Fibroblast of lung (primary cell): ENCODE results near the gene EHMT1. TPM values are rescaled to one million over a fixed set of nuclear protein-coding genes. Genes with fewer than 3 reads are reported as not detected.
"Not testable (repeated sequence)": the region's sequence is repeated elsewhere in the genome, so short reads cannot be mapped to it uniquely, and the experiment has no call there.

Experiments
- DNase-seq, 2 donors: peaks; one replicate each; pipeline versions ENCODE4 v3.0.0 to v3.0.0-alpha.2; 2010; ENCODE audit warnings: low read depth in 2 of 2
- H2AFZ ChIP-seq: 2 replicates; pipeline ENCODE4 v1.5.1; 2012; ENCODE audit warnings: low read length, control low read depth, inconsistent platforms
- H3K27ac ChIP-seq: 2 replicates; pipeline ENCODE4 v1.5.1; 2011; ENCODE audit warnings: low read length, control low read depth; ENCODE audit not compliant: insufficient read depth
- H3K27me3 ChIP-seq: 2 replicates; pipeline ENCODE4 v1.5.1; 2011; ENCODE audit warnings: mild to moderate bottlenecking, low read length; ENCODE audit not compliant: control insufficient read depth, insufficient read depth
- H3K36me3 ChIP-seq: 2 replicates; pipeline ENCODE4 v1.5.1; 2011; ENCODE audit warnings: low read length; ENCODE audit not compliant: control insufficient read depth, insufficient read depth
- H3K4me1 ChIP-seq: 2 replicates; pipeline ENCODE4 v1.5.1; 2011; ENCODE audit warnings: low read length; ENCODE audit not compliant: control insufficient read depth, insufficient read depth; ENCODE audit errors: extremely low read depth
- H3K4me2 ChIP-seq: 2 replicates; pipeline ENCODE4 v1.5.1; 2011; ENCODE audit warnings: low read length, control low read depth; ENCODE audit not compliant: insufficient read depth; ENCODE audit errors: extremely low read depth
- H3K4me3 ChIP-seq, 4 experiments: fragments of 200-600 bp in 1 of 4; sonication (generic) in 1 of 4; replicated peaks in 1 of 4; 2 replicates each; pipeline ENCODE4 v1.5.1; 2011 to 2016; ENCODE audit warnings: low read length in 4 of 4, low read depth in 3 of 4, mild to moderate bottlenecking in 3 of 4, control low read depth in 2 of 4, inconsistent platforms in 1 of 4, mixed read lengths in 1 of 4; ENCODE audit not compliant: insufficient read depth in 1 of 4; ENCODE audit errors: control extremely low read depth in 1 of 4
- H3K79me2 ChIP-seq: 2 replicates; pipeline ENCODE4 v1.5.1; 2012; ENCODE audit warnings: mild to moderate bottlenecking, low read length, inconsistent platforms; ENCODE audit not compliant: control insufficient read depth, insufficient read depth
- H3K9ac ChIP-seq: 2 replicates; pipeline ENCODE4 v1.5.1; 2011; ENCODE audit warnings: mild to moderate bottlenecking, low read length, control low read depth; ENCODE audit not compliant: insufficient read depth
- H3K9me3 ChIP-seq: 2 replicates; pipeline ENCODE4 v1.5.1; 2012; ENCODE audit warnings: low read depth, low read length; ENCODE audit not compliant: control insufficient read depth, insufficient read depth
- H4K20me1 ChIP-seq: 2 replicates; pipeline ENCODE4 v1.5.1; 2011; ENCODE audit warnings: low read length; ENCODE audit not compliant: control insufficient read depth, insufficient read depth; ENCODE audit errors: extremely low read depth
- EZH2 ChIP-seq: IDR thresholded peaks from 2 replicates; pipeline ENCODE4 v1.5.1; 2012; ENCODE audit warnings: low read length, control low read depth, mild to moderate bottlenecking; ENCODE audit errors: missing control alignments
- polyA plus RNA-seq, 2 donors: library from polyadenylated mRNA; depleted of rRNA in 1 of 2; stranded (reverse) in 1 of 2; unstranded in 1 of 2; fragments of >200 nt; gene quantifications; 2 replicates each; pipeline ENCODE4 v1.2.1, GENCODE V29; 2011 to 2012; ENCODE audit warnings: missing spikeins in 1 of 2
- total RNA-seq: library from RNA; depleted of rRNA; stranded (reverse); fragments of >200 nt; gene quantifications from 2 replicates; pipeline ENCODE4 v1.2.1, GENCODE V29; 2014
- TF ChIP-seq, protein P1 (sequence below), 2 donors: IDR thresholded peaks in 1 of 2; conservative IDR thresholded peaks in 1 of 2; 1 replicate in 1 of 2; 2 replicates in 1 of 2; pipeline ENCODE4 v1.5.1; 2011 to 2012; ENCODE audit warnings: low read length in 2 of 2, control low read depth in 1 of 2, inconsistent platforms in 1 of 2, low read depth in 1 of 2, mild to moderate bottlenecking in 1 of 2

Gene EHMT1
- total and polyA plus RNA-seq, 2 donors (not counting 1 experiment from before 2014, with no cell fraction given), result 22.4 to 48.6 TPM

DNA sequence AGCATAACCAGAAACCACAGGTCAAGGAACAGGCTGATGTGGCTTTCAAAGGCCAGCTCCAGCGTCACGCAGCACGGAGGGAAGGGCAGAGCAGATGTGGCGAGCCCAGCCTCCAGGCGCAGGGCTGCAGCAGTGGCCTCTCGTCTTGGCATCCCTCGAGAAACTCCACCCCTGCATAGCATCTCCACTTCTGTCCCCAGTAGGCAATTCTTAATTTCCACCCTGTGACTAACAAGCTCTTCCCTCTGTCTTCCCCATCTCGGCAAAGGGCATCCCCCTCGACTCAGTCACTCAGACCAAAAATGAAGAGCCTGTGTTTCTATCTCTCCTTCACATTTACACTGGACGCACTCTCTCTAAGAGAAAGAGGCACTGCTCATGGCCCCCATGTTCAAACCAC lies 257.0 kb downstream of the EHMT1 start:
- H3K27me3 ChIP-seq, result no peaks in the 10 kb centered on the region
- no peak overlapping the region for H2AFZ ChIP-seq
- H3K36me3 ChIP-seq, result no peaks in the 10 kb centered on the region
- no peaks in the 10 kb centered on the region for H3K9me3 ChIP-seq
- H3K27ac ChIP-seq, result no peak overlapping the region
- no peak overlapping the region for H3K4me3 ChIP-seq
- no peak overlapping the region for H3K4me2 ChIP-seq
- no peaks in the 10 kb centered on the region for H3K79me2 ChIP-seq
- H3K9ac ChIP-seq, result no peak overlapping the region
- H3K4me1 ChIP-seq, result no peaks in the 10 kb centered on the region
- H4K20me1 ChIP-seq, result no peaks in the 10 kb centered on the region
- DNase-seq, result no peak
- no peak for TF ChIP-seq EZH2
- TF ChIP-seq, protein P1, sequence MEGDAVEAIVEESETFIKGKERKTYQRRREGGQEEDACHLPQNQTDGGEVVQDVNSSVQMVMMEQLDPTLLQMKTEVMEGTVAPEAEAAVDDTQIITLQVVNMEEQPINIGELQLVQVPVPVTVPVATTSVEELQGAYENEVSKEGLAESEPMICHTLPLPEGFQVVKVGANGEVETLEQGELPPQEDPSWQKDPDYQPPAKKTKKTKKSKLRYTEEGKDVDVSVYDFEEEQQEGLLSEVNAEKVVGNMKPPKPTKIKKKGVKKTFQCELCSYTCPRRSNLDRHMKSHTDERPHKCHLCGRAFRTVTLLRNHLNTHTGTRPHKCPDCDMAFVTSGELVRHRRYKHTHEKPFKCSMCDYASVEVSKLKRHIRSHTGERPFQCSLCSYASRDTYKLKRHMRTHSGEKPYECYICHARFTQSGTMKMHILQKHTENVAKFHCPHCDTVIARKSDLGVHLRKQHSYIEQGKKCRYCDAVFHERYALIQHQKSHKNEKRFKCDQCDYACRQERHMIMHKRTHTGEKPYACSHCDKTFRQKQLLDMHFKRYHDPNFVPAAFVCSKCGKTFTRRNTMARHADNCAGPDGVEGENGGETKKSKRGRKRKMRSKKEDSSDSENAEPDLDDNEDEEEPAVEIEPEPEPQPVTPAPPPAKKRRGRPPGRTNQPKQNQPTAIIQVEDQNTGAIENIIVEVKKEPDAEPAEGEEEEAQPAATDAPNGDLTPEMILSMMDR (conservative IDR thresholded peaks at IDR 0.05 in 1 of 2, IDR thresholded peaks at IDR 0.05 in 1 of 2; ENCODE audit: low read depth in 1 of 2, low read length in 2 of 2), result no peak

DNA sequence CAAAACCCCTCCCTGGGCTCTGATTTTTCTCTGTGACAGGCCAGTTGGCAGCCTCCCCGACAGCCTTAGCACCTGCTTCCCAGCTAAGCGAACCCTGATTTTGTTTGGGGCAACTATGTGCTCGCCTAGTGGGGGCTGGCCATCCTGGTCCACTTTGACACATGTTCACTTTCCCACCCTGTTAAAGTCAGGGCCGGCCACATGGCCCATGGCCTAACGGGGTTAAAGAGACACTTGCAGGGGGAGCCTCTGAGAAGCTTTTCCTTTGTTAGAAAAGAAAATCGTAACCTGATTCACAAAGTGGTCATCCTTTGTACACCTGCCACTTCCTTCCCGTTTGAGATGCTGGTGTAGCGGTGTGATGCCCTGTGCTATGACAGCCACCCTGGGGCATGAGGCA lies 257.5 kb downstream of the EHMT1 start:
- no peaks in the 10 kb centered on the region for H3K9me3 ChIP-seq
- no peaks in the 10 kb centered on the region for H4K20me1 ChIP-seq
- H3K4me2 ChIP-seq, result no peak overlapping the region
- H3K36me3 ChIP-seq, result no peaks in the 10 kb centered on the region
- H3K79me2 ChIP-seq, result no peaks in the 10 kb centered on the region
- no peak overlapping the region for H3K9ac ChIP-seq
- no peaks in the 10 kb centered on the region for H3K4me1 ChIP-seq
- no peak overlapping the region for H2AFZ ChIP-seq
- H3K27ac ChIP-seq, result no peak overlapping the region
- DNase-seq, result no peak
- no peaks in the 10 kb centered on the region for H3K27me3 ChIP-seq
- H3K4me3 ChIP-seq, result no peak overlapping the region
- no peak for TF ChIP-seq EZH2
- TF ChIP-seq, protein P1 (conservative IDR thresholded peaks at IDR 0.05 in 1 of 2, IDR thresholded peaks at IDR 0.05 in 1 of 2; ENCODE audit: low read depth in 1 of 2, low read length in 2 of 2), result no peak

DNA sequence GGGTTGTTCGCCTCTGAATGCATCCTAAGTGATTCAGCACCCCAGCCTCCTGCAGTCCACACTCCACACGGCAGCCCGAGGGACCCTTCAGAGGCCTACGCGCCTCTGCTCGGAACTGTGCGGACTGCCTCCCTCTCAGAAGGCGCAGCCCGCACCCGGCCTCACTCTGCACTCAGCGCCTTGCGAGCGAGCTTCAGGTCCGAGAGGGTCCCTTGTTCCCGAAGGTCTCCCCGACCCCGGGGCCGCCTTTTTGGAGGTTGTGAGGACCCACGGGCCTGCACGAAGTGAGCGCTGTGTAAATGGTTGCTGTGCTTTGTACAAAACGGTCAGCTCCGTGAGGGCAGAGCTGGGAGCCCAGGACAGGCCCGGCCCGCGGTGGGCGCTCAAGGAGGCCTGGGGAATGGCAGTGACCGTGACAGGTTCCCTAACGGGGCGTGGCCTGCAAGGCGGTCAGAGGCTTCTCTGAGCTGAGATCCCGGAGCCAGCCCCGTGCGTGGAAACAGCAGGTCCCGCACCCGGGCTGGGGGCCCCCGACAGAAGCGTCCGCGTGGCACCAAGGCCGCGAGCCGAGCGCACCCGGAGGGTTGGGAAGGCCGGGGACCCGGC lies 258.1 kb downstream of the EHMT1 start:
- Histone ChIP-seq H3K36me3 (no peaks in the 10 kb centered on the region), H3K9ac (no peak overlapping the region), H3K4me3 (no peak overlapping the region), H3K4me1 (no peaks in the 10 kb centered on the region), H3K27ac (no peak overlapping the region), H4K20me1 (no peaks in the 10 kb centered on the region), H3K4me2 (no peak overlapping the region), H2AFZ (no peak overlapping the region), H3K79me2 (no peaks in the 10 kb centered on the region), H3K9me3 (no peaks in the 10 kb centered on the region), H3K27me3 (no peaks in the 10 kb centered on the region)
- DNase-seq, result no peak
- TF ChIP-seq, protein P1 (conservative IDR thresholded peaks at IDR 0.05 in 1 of 2, IDR thresholded peaks at IDR 0.05 in 1 of 2; ENCODE audit: low read depth in 1 of 2, low read length in 2 of 2), result no peak
- no peak for TF ChIP-seq EZH2

DNA sequence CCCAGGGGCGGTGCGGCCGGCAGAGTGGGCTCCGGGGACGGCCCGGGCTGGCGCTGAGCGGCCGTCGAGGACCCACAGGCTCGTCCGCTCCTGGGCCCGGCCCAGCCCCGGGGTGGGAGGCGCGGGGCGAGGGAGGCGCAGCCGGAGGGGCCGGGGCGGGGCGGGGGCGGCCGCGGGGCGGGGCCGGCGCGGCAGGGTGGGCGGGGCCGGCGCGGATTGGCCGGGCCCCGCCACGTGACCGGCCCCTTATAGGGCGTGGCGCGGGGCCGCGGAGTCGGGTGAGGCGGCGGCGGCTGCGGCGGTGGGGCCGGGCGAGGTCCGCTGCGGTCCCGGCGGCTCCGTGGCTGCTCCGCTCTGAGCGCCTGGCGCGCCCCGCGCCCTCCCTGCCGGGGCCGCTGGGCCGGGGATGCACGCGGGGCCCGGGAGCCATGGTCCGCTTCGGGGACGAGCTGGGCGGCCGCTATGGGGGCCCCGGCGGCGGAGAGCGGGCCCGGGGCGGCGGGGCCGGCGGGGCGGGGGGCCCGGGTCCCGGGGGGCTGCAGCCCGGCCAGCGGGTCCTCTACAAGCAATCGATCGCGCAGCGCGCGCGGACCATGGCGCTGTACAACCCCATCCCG lies 258.8 kb downstream of the EHMT1 start, which contains the start of gene CACNA1B:
Gene CACNA1B (plus strand): TSS at position 277 of the 617 bp plus-strand sequence. CDS start 152 bp downstream, at position 429.
- DNase-seq, H3K4me2 ChIP-seq, H3K4me3 ChIP-seq: not testable (repeated sequence)

More for the DNA sequence above, 258.8 kb downstream of the EHMT1 start, which contains the start of gene CACNA1B:
- H3K27me3 ChIP-seq, H3K79me2 ChIP-seq, H3K36me3 ChIP-seq, H3K9me3 ChIP-seq, H3K4me1 ChIP-seq, H3K27ac ChIP-seq, H3K9ac ChIP-seq, H4K20me1 ChIP-seq, H2AFZ ChIP-seq: not testable (repeated sequence)
